ENCODE data around the gene ZNF565. TPM values are rescaled to one million over a fixed set of nuclear protein-coding genes. Genes with fewer than 3 reads are reported as not detected.

The ZNF565 gene
- total and polyA plus RNA-seq, 2 of the 13 experiments (the other 11 are each of a cell fraction or from before 2014, with no cell fraction given), result 1.8 to 5.2 TPM

DNA sequence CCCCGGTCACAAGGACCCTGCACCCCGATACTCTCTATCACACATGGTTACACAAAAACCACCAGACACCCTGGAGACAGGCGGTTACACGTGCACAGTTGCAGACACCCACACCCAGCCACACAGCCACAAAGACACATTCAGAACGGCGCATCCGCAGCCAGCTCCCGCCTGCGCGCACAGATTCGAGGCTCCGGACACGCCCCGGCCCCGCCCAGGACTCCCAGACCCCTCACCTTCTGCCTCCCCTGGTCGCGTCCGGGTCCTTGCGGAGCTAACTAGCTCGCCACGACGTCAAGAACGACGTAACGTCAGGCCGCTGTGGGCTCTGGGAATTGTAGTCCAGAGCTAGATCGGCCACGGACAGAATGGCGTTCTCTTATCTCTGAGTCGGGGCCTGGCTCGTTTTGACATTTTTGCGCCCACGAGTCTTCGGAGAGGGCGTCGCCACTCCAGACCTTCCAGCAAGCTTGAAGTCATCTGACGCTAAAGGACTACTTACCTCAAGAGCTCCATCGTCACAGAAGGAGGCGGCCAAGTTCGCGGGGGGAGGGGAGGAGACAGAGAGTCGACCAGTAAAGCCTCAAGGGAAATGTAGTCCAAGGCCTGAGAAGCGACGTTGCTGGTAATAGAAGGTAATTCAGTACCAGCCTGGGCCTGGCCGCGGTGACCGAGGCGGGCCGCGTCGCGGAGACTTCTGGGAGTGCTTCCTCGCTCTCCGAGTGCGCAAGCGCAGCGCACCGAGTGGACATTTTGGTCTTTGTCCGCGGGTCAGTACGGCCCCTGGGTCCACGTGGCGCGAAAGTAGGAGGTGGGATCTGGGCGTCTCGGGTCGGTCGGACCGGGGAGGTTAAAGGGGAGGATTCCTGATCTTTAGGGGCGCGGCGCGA lies at the start of gene ZNF565, which contains the start of gene ZNF146 (continued):
- TF ChIP-seq, protein P1, sequence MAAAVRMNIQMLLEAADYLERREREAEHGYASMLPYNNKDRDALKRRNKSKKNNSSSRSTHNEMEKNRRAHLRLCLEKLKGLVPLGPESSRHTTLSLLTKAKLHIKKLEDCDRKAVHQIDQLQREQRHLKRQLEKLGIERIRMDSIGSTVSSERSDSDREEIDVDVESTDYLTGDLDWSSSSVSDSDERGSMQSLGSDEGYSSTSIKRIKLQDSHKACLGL (CRISPR knock-in tag; IDR thresholded peaks at IDR 0.05), result peak; percentile 95
- TF ChIP-seq SATB2 (CRISPR knock-in tag; IDR thresholded peaks at IDR 0.05) (0 out of 2 replicates have a peak, but pooled peaks have one; percentile 62), TCF7L2 (IDR thresholded peaks at IDR 0.05; ENCODE audit: low read depth, low read length) (no peak), ZNF670 (CRISPR knock-in tag; IDR thresholded peaks at IDR 0.05; ENCODE audit: borderline replicate concordance) (peak; percentile 49; the same call in 1 of the 2 replicates), NCOA5 (CRISPR knock-in tag; IDR thresholded peaks at IDR 0.05) (no peak), SRF (IDR thresholded peaks at IDR 0.05; ENCODE audit: low read depth, low read length) (no peak), TARDBP (CRISPR knock-in tag; IDR thresholded peaks at IDR 0.05) (peak; percentile 66), FOXK1 (CRISPR knock-in tag; IDR thresholded peaks at IDR 0.05; ENCODE audit: borderline replicate concordance, low read depth) (peak; percentile 64; the same call in 1 of the 2 replicates), ZNF557 (CRISPR knock-in tag; IDR thresholded peaks at IDR 0.05) (0 out of 2 replicates have a peak, but pooled peaks have one; percentile 59), HMG20B (CRISPR knock-in tag; conservative IDR thresholded peaks at IDR 0.05) (no peak), ZNF598 (CRISPR knock-in tag; IDR thresholded peaks at IDR 0.05; ENCODE audit: borderline replicate concordance) (0 out of 2 replicates have a peak, but pooled peaks have one; percentile 61), SP4 (CRISPR knock-in tag; IDR thresholded peaks at IDR 0.05) (peak; percentile 19; the same call in 1 of the 2 replicates), ZNF850 (CRISPR knock-in tag; conservative IDR thresholded peaks at IDR 0.05) (no peak; the same call in 1 of the 2 replicates), WIZ (CRISPR knock-in tag; IDR thresholded peaks at IDR 0.05) (no peak), DMAP1 (CRISPR knock-in tag; IDR thresholded peaks at IDR 0.05) (peak; percentile 99)
- TF ChIP-seq, protein P2, sequence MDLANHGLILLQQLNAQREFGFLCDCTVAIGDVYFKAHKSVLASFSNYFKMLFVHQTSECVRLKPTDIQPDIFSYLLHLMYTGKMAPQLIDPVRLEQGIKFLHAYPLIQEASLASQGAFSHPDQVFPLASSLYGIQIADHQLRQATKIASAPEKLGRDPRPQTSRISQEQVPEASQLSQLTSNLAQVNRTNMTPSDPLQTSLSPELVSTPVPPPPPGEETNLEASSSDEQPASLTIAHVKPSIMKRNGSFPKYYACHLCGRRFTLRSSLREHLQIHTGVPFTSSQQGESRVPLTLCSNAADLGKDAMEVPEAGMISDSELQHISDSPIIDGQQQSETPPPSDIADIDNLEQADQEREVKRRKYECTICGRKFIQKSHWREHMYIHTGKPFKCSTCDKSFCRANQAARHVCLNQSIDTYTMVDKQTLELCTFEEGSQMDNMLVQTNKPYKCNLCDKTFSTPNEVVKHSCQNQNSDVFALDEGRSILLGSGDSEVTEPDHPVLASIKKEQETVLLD (CRISPR knock-in tag; IDR thresholded peaks at IDR 0.05; ENCODE audit: low read depth), result peak; percentile 82
- TF ChIP-seq, protein P3, sequence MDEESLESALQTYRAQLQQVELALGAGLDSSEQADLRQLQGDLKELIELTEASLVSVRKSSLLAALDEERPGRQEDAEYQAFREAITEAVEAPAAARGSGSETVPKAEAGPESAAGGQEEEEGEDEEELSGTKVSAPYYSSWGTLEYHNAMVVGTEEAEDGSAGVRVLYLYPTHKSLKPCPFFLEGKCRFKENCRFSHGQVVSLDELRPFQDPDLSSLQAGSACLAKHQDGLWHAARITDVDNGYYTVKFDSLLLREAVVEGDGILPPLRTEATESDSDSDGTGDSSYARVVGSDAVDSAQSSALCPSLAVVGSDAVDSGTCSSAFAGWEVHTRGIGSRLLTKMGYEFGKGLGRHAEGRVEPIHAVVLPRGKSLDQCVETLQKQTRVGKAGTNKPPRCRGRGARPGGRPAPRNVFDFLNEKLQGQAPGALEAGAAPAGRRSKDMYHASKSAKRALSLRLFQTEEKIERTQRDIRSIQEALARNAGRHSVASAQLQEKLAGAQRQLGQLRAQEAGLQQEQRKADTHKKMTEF (CRISPR knock-in tag; IDR thresholded peaks at IDR 0.05), result peak; percentile 62
- TF ChIP-seq, protein P4, sequence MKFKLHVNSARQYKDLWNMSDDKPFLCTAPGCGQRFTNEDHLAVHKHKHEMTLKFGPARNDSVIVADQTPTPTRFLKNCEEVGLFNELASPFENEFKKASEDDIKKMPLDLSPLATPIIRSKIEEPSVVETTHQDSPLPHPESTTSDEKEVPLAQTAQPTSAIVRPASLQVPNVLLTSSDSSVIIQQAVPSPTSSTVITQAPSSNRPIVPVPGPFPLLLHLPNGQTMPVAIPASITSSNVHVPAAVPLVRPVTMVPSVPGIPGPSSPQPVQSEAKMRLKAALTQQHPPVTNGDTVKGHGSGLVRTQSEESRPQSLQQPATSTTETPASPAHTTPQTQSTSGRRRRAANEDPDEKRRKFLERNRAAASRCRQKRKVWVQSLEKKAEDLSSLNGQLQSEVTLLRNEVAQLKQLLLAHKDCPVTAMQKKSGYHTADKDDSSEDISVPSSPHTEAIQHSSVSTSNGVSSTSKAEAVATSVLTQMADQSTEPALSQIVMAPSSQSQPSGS (CRISPR knock-in tag; IDR thresholded peaks at IDR 0.05), result peak; percentile 34; the same call in 1 of the 2 replicates
- TF ChIP-seq, protein P5, sequence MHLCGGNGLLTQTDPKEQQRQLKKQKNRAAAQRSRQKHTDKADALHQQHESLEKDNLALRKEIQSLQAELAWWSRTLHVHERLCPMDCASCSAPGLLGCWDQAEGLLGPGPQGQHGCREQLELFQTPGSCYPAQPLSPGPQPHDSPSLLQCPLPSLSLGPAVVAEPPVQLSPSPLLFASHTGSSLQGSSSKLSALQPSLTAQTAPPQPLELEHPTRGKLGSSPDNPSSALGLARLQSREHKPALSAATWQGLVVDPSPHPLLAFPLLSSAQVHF (CRISPR knock-in tag; IDR thresholded peaks at IDR 0.05), result no peak
- TF ChIP-seq, protein P6, sequence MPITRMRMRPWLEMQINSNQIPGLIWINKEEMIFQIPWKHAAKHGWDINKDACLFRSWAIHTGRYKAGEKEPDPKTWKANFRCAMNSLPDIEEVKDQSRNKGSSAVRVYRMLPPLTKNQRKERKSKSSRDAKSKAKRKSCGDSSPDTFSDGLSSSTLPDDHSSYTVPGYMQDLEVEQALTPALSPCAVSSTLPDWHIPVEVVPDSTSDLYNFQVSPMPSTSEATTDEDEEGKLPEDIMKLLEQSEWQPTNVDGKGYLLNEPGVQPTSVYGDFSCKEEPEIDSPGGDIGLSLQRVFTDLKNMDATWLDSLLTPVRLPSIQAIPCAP (CRISPR knock-in tag; IDR thresholded peaks at IDR 0.05; ENCODE audit: low read depth), result no peak
- TF ChIP-seq, protein P7, sequence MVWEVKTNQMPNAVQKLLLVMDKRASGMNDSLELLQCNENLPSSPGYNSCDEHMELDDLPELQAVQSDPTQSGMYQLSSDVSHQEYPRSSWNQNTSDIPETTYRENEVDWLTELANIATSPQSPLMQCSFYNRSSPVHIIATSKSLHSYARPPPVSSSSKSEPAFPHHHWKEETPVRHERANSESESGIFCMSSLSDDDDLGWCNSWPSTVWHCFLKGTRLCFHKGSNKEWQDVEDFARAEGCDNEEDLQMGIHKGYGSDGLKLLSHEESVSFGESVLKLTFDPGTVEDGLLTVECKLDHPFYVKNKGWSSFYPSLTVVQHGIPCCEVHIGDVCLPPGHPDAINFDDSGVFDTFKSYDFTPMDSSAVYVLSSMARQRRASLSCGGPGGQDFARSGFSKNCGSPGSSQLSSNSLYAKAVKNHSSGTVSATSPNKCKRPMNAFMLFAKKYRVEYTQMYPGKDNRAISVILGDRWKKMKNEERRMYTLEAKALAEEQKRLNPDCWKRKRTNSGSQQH (CRISPR knock-in tag; IDR thresholded peaks at IDR 0.05; ENCODE audit: low read depth), result peak; percentile 47

Measured in HepG2 (cell line).